H1 (cell line): ENCODE results near the gene SPAG5. TPM values are rescaled to one million over a fixed set of nuclear protein-coding genes. Genes with fewer than 3 reads are reported as not detected.

Source experiments
- CTCF ChIA-PET: fragments of 300-600 bp; sonication (Branson Sonifier 250); formaldehyde crosslinking; loops from one replicate; lab custom pipeline; 2021; ENCODE audit not compliant: partially characterized antibody; lab: Charles Lee
- POLR2A ChIA-PET: fragments of 300-600 bp; sonication (Branson Sonifier 250); formaldehyde crosslinking; loops from one replicate; lab custom pipeline; 2021; ENCODE audit warnings: inconsistent platforms; ENCODE audit not compliant: partially characterized antibody; lab: Charles Lee
- DNase-seq, 2 experiments: peaks; one replicate each; pipeline versions ENCODE4 v3.0.0 to v3.0.0-alpha.2; 2010 to 2022; ENCODE audit warnings: low spot score in 2 of 2, low read depth in 1 of 2, mixed read lengths in 1 of 2
- FAIRE-seq: peaks from 2 replicates; lab custom pipeline; 2011; peaks lifted over from hg19 to GRCh38; lab: Jason Lieb, UNC
- H2AFZ ChIP-seq: 2 replicates; pipeline ENCODE4 v1.8.1; 2012; ENCODE audit warnings: low read length, inconsistent platforms
- H2AK5ac ChIP-seq: 2 replicates; pipeline ENCODE4 v1.6.1; 2013; ENCODE audit warnings: low read depth, low read length
- H2BK120ac ChIP-seq: replicated peaks from 2 replicates; pipeline ENCODE3; 2013; ENCODE audit warnings: low read depth, low read length, inconsistent platforms
- H2BK12ac ChIP-seq: 2 replicates; pipeline ENCODE4 v1.6.1; 2013; ENCODE audit warnings: low read depth, low read length
- H2BK15ac ChIP-seq: 2 replicates; pipeline ENCODE4 v1.6.1; 2013; ENCODE audit warnings: low read length
- H2BK20ac ChIP-seq: 2 replicates; pipeline ENCODE4 v1.6.1; 2013; ENCODE audit warnings: low read length
- H2BK5ac ChIP-seq: 2 replicates; pipeline ENCODE4 v1.6.1; 2013; ENCODE audit warnings: low read depth, low read length
- H3K14ac ChIP-seq: 2 replicates; pipeline ENCODE4 v1.6.1; 2013; ENCODE audit warnings: inconsistent platforms; ENCODE audit not compliant: insufficient read length
- H3K18ac ChIP-seq: 2 replicates; pipeline ENCODE4 v1.6.1; 2013; ENCODE audit warnings: low read length; ENCODE audit errors: extremely low read depth
- H3K23ac ChIP-seq: 2 replicates; pipeline ENCODE4 v1.6.1; 2013; ENCODE audit warnings: inconsistent platforms; ENCODE audit not compliant: insufficient read length
- H3K23me2 ChIP-seq: 2 replicates; pipeline ENCODE4 v1.6.1; 2013; ENCODE audit warnings: low read depth, low read length
- H3K27ac ChIP-seq: 2 replicates; pipeline ENCODE4 v1.6.1; 2011; ENCODE audit warnings: low read depth, low read length, inconsistent platforms
- H3K27me3 ChIP-seq, 4 experiments: replicated peaks in 1 of 4; 1 replicate in 1 of 4; 2 replicates in 3 of 4; pipeline versions ENCODE4 v1.6.1 to v1.8.1; 2011 to 2013; ENCODE audit warnings: low read length in 3 of 4, mild to moderate bottlenecking in 3 of 4, inconsistent platforms in 2 of 4, mixed read lengths in 2 of 4, moderate library complexity in 1 of 4; ENCODE audit not compliant: control insufficient read depth in 3 of 4, insufficient read depth in 3 of 4; ENCODE audit errors: extremely low read depth in 1 of 4
- H3K36me3 ChIP-seq, 4 experiments: 2 replicates each; pipeline versions ENCODE4 v1.6.1 to v1.8.1; 2011 to 2013; ENCODE audit warnings: mild to moderate bottlenecking in 4 of 4, low read length in 3 of 4, moderate library complexity in 2 of 4, control low read depth in 1 of 4, inconsistent platforms in 1 of 4; ENCODE audit not compliant: insufficient read depth in 4 of 4, control insufficient read depth in 2 of 4
- H3K4ac ChIP-seq: replicated peaks from 2 replicates; pipeline ENCODE3; 2013; ENCODE audit warnings: low read length, low read depth, mixed read lengths, inconsistent platforms; ENCODE audit not compliant: insufficient read length
- H3K4me1 ChIP-seq, 4 experiments: replicated peaks in 1 of 4; 1 replicate in 1 of 4; 2 replicates in 3 of 4; pipeline versions ENCODE4 v1.6.1 to v1.8.1; 2011 to 2013; ENCODE audit warnings: low read length in 3 of 4, inconsistent platforms in 2 of 4, mixed read lengths in 1 of 4; ENCODE audit not compliant: insufficient read depth in 4 of 4, control insufficient read depth in 3 of 4
- H3K4me2 ChIP-seq, 2 experiments: 2 replicates each; pipeline versions ENCODE4 v1.6.1 to v1.8.1; 2011 to 2013; ENCODE audit warnings: low read depth in 2 of 2, low read length in 2 of 2, control low read depth in 1 of 2, inconsistent platforms in 1 of 2, mild to moderate bottlenecking in 1 of 2; ENCODE audit not compliant: insufficient read depth in 1 of 2
- H3K4me3 ChIP-seq, 4 experiments: fragments of 200-600, 300-600 bp in 1 of 4; sonication (generic), shearing (Covaris generic), sonication (Bioruptor Twin) in 1 of 4; 2 replicates each; pipeline versions ENCODE4 v1.5.1 to v1.8.1; 2011 to 2016; ENCODE audit warnings: low read length in 4 of 4, low read depth in 3 of 4, control low read depth in 2 of 4, inconsistent platforms in 2 of 4, mild to moderate bottlenecking in 2 of 4, mixed read lengths in 1 of 4, moderate library complexity in 1 of 4; ENCODE audit not compliant: insufficient read depth in 2 of 4; ENCODE audit errors: extremely low read depth in 1 of 4
- H3K56ac ChIP-seq: replicated peaks from 2 replicates; pipeline ENCODE3; 2013; ENCODE audit warnings: low read depth, mild to moderate bottlenecking, mixed read lengths, low read length, inconsistent platforms; ENCODE audit not compliant: insufficient read length
- H3K79me1 ChIP-seq: 2 replicates; pipeline ENCODE4 v1.6.1; 2013; ENCODE audit warnings: low read depth, low read length, control low read depth
- H3K79me2 ChIP-seq, 2 experiments: 2 replicates each; pipeline versions ENCODE4 v1.6.1 to v1.8.1; 2012 to 2013; ENCODE audit warnings: low read length in 2 of 2, mild to moderate bottlenecking in 2 of 2, inconsistent platforms in 1 of 2; ENCODE audit not compliant: insufficient read depth in 2 of 2, control insufficient read depth in 1 of 2
- H3K9ac ChIP-seq, 4 experiments: replicated peaks in 1 of 4; 1 replicate in 1 of 4; 2 replicates in 3 of 4; pipeline versions ENCODE4 v1.6.1 to v1.8.1; 2011 to 2013; ENCODE audit warnings: low read depth in 3 of 4, low read length in 3 of 4, control low read depth in 2 of 4, mild to moderate bottlenecking in 2 of 4, moderate library complexity in 2 of 4, inconsistent platforms in 1 of 4; ENCODE audit errors: extremely low read depth in 1 of 4
- H3K9me3 ChIP-seq, 2 experiments: 2 replicates each; pipeline versions ENCODE4 v1.6.1 to v1.8.1; 2012 to 2013; ENCODE audit warnings: mild to moderate bottlenecking in 2 of 2, moderate library complexity in 2 of 2, control low read depth in 1 of 2, inconsistent platforms in 1 of 2, low read depth in 1 of 2, low read length in 1 of 2, mixed read lengths in 1 of 2; ENCODE audit not compliant: insufficient read depth in 2 of 2
- H4K20me1 ChIP-seq, 2 experiments: replicated peaks in 1 of 2; 2 replicates each; pipeline versions ENCODE3 to v1.8.1; 2011 to 2013; ENCODE audit warnings: inconsistent platforms in 2 of 2, low read length in 2 of 2, mild to moderate bottlenecking in 1 of 2; ENCODE audit not compliant: insufficient read depth in 2 of 2, control insufficient read depth in 1 of 2
- H4K5ac ChIP-seq: 2 replicates; pipeline ENCODE4 v1.6.1; 2013; ENCODE audit warnings: low read length, low read depth, mixed read lengths, inconsistent platforms; ENCODE audit not compliant: insufficient read length
- H4K8ac ChIP-seq: 2 replicates; pipeline ENCODE4 v1.8.0; 2013; ENCODE audit warnings: mild to moderate bottlenecking, moderate library complexity, low read length, inconsistent platforms; ENCODE audit not compliant: insufficient read depth; ENCODE audit errors: extremely low read depth
- H4K91ac ChIP-seq: replicated peaks from 2 replicates; pipeline ENCODE3; 2013; ENCODE audit warnings: low read length, mixed read lengths, inconsistent platforms; ENCODE audit not compliant: insufficient read length
- WGBS, 2 experiments: shearing (Covaris generic) in 1 of 2; methylation state at CpG; one replicate each; pipeline versions ENCODE4 v1.1.6 to v1.1.7; 2013 to 2015; ENCODE audit warnings: low lambda C conversion rate in 2 of 2, mixed read lengths in 2 of 2, inconsistent platforms in 1 of 2, low coverage in 1 of 2, missing lambda C conversion rate in 1 of 2; ENCODE audit not compliant: insufficient replicate concordance in 2 of 2, insufficient coverage in 1 of 2, insufficient read length in 1 of 2; ENCODE audit errors: extremely low coverage in 1 of 2, missing lambda C conversion rate in 1 of 2; 5-methylcytosine and 5-hydroxymethylcytosine counted together
- polyA plus RNA-seq, 7 experiments: library from polyadenylated mRNA; depleted of rRNA in 3 of 7; stranded (reverse) in 5 of 7; unstranded in 2 of 7; fragments of >200 nt in 5 of 7; fragments of 200-250 nt in 2 of 7; gene quantifications; 1 replicate in 5 of 7; 2 replicates in 1 of 7; 4 replicates in 1 of 7; pipeline versions ENCODE4 v1.2.1 to v1.2.3, GENCODE V29; 2011 to 2013; ENCODE audit warnings: missing spikeins in 2 of 7, mixed read lengths in 2 of 7
- total RNA-seq: library from RNA; stranded (reverse); fragmentation: NEBNext Ultra II Directional; extraction: Animal tissue kit (Norgen Biotek cat#: 25700); gene quantifications from 2 replicates; pipeline ENCODE4 v1.2.1, GENCODE V29; 2021

Gene SPAG5
- total and polyA plus RNA-seq, 2 of the 8 experiments (the other 6 are each of a cell fraction or from before 2014, with no cell fraction given) = 57.1 to 129 TPM

DNA sequence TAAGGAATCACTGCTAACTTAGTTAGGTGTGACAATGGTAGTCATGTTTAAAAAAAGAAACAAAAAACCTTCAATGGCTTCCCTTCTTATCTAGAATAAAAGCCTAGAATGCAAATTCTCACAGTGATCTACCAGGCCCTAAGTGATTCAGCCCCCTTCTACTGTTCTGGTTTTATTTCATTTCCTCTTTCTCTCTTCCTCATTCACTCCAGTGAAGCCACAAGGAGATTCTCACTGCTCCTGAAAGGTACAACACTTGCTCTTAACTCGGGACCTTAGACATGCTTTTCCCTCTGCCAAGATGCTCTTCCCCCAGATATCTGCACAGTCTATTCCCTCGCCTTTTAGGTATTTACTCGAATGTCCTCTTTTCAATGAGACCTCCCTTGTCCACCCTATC is 31.2 kb downstream of the SPAG5 start:
- ChIA-PET POLR2A (interaction anchor here (2.7 to 4.8 kb wide), 2 partner anchors 9 to 16 kb away, joined by 6 to 23 read pairs; partner anchors contain the start of genes ALDOC and UNC119), CTCF (interaction anchor here (6.0 kb wide), 1 partner anchor 19 kb away, joined by 58 read pairs; no protein-coding TSS in a partner anchor)
- no peak overlapping the region for H2AFZ ChIP-seq
- no peak for DNase-seq
- H2BK15ac ChIP-seq = no peak overlapping the region
- no peak overlapping the region for H4K5ac ChIP-seq
- no peak overlapping the region for H4K91ac ChIP-seq
- no peak overlapping the region for H3K18ac ChIP-seq
- H3K14ac ChIP-seq = no peak overlapping the region
- no peak overlapping the region for H2BK120ac ChIP-seq
- H4K8ac ChIP-seq = no peak overlapping the region
- H3K9ac ChIP-seq = no peak overlapping the region
- H4K20me1 ChIP-seq = peaks cover 0 to under 1% of the 10 kb centered on the region in 2 experiments
- peaks cover 0 to 16% of the 10 kb centered on the region in 2 experiments; a peak in 2 of 4 replicates for H3K79me2 ChIP-seq
- H3K4me1 ChIP-seq = 0 out of 7 replicates have a peak, but pooled peaks cover 0 to 2% (median 0%) of the 10 kb centered on the region in 4 experiments
- peaks cover 0 to 5% (median 2%) of the 10 kb centered on the region in 4 experiments; a peak in 4 of 7 replicates for H3K27me3 ChIP-seq
- H2BK20ac ChIP-seq = no peak overlapping the region
- WGBS, 2 experiments = 89% methylated on average over 3 of the region's 3 CpGs; no CpG with 5 or more reads in 1 of the 2 experiments
- H3K23ac ChIP-seq = no peak overlapping the region
- H3K4me2 ChIP-seq = no peak overlapping the region
- no peaks in the 10 kb centered on the region for H3K9me3 ChIP-seq
- peaks cover 0 to 9% (median 6%) of the 10 kb centered on the region in 4 experiments; a peak in 6 of 8 replicates for H3K36me3 ChIP-seq
- H3K27ac ChIP-seq = no peak overlapping the region
- H3K4ac ChIP-seq = no peak overlapping the region
- H3K4me3 ChIP-seq = no peak overlapping the region
- H3K56ac ChIP-seq = no peak overlapping the region
- H2AK5ac ChIP-seq = no peak overlapping the region
- FAIRE-seq = no peak
- no peaks in the 10 kb centered on the region for H3K79me1 ChIP-seq
- peaks cover 6% of the 10 kb centered on the region for H3K23me2 ChIP-seq
- no peak overlapping the region for H2BK12ac ChIP-seq
- no peak overlapping the region for H2BK5ac ChIP-seq
